HS-27A (cell line): ENCODE results near the gene PHACTR1.
"Not testable (repeated sequence)": the region's sequence is repeated elsewhere in the genome, so short reads cannot be mapped to it uniquely, and the experiment has no call there.

Experiments
- DNase-seq: peaks from one replicate; pipeline ENCODE4 v3.0.0-alpha.2; 2012; ENCODE audit warnings: low read depth, missing footprints

PHACTR1 gene

DNA sequence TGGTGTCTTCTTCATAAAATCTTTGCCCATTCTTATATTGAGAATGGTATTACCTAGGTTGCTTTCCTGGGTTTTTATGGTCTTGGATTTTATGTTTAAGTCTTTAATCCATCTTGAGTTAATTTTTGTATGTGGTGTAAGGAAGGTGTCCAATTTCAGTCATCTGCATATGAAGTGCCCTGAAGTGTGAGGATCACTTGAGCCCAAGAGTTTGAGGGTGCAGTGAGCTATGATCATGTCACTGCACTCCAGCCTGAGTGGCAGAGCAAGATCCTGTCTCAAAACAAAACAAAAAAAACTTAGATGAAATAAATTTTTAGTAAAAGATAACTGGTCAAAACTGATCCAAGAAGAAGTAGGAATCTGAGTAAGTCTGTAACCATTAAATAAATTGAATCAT is 396.4 kb downstream of the PHACTR1 start:
- no peak for DNase-seq

DNA sequence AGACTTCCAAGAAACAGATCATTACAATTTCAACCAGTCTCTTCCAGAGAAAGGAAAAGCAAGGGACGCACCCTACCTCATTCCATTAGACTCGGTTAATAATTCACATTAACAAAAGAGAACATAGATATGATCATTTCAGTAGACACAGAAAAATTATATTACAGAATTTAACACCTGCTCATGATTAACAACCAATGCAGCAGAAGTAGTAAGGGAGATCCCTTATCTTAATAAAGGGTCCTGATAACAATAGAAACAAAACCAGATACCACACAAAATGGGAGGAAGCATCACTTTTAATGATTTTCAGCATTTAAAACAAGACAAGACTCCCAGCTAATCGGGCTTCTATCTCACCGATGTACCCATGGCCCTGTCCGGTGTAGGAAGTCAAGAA is 396.8 kb downstream of the PHACTR1 start:
- DNase-seq: no peak

DNA sequence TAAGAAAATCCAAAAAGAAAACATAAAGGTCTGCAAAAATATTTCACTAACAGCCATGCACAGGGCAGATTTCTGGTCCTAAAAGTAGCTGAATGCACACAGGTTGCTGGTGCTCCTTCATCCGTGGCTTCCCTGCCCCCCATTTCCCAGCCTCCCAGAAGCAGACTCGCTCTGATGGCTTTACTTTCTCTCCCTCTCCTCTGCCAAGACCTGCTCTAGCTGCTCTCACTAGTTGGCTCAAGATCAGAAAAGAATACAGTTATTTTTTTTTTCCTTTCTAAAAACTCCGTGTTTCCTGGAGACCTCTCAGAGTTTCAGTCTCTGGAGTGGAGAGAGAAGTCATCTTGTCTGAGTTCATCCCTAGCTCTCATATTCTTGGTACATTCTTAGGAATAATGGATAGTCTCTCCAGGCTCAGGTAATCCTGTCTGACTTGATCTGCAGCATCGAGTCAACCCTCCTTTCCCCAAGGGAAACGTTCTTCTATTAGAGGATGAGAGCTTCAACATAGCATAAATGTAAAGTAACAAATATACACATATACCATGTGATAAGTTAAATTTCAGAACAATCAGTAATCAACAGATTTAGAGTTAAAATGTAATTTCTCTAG is 397.5 kb downstream of the PHACTR1 start:
- DNase-seq: no peak

DNA sequence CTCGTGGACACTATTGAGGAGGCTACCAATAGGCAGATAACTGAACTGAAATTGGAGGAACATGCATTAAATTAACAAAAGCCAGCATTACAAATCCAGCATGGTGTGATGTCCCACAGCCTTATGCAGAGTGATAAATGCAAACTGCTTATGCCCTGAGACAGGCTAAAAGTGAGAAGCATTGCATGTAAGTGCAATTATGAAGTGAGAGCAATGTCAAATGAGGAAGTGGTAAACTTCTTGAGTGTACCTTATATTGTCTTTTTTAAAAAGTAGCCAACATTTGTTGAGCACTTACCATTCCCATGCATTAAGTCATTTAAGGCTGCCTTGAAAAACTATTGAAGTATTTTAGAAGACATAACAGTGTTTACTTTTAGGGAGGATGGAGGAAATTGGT is 399.6 kb downstream of the PHACTR1 start:
- no peak for DNase-seq

DNA sequence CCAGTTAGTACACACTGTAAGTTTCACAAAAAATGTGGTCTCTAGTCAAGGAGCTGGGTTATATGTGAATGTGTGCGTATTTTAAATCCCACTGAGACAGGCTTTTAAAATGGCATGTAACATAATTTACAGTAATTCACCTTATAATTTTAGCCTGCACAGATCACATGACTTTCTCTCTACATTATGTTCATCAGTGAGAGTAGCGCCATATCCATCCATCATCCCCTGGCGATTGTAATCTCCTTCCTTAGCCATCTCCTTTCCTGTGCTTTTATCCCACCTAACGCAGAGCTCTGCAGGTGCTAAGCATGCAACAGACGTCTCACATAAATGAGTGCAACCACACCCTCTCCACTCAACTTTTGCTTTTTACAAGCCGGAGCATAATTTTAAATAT is 401.0 kb downstream of the PHACTR1 start:
- no peak for DNase-seq

DNA sequence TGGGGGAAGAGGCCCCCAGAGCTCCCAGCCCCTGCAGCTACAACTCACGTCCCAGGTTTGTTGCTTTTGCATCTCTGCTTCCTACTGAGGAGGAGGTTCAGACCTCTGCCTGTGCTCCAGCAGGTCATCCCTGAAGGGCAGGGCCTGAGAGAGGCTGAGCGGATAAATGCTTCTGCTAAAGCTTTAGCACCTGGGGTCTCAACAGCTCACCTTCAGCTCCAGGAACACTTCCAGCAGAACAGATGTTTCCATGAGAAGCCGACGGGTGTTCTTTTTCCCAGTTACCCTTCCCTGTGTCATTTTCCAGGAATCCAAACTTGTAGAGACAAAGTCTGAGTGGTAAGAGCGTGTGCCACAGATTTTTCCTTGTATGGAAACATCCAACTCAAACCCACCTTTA is 403.0 kb downstream of the PHACTR1 start:
- no peak for DNase-seq

DNA sequence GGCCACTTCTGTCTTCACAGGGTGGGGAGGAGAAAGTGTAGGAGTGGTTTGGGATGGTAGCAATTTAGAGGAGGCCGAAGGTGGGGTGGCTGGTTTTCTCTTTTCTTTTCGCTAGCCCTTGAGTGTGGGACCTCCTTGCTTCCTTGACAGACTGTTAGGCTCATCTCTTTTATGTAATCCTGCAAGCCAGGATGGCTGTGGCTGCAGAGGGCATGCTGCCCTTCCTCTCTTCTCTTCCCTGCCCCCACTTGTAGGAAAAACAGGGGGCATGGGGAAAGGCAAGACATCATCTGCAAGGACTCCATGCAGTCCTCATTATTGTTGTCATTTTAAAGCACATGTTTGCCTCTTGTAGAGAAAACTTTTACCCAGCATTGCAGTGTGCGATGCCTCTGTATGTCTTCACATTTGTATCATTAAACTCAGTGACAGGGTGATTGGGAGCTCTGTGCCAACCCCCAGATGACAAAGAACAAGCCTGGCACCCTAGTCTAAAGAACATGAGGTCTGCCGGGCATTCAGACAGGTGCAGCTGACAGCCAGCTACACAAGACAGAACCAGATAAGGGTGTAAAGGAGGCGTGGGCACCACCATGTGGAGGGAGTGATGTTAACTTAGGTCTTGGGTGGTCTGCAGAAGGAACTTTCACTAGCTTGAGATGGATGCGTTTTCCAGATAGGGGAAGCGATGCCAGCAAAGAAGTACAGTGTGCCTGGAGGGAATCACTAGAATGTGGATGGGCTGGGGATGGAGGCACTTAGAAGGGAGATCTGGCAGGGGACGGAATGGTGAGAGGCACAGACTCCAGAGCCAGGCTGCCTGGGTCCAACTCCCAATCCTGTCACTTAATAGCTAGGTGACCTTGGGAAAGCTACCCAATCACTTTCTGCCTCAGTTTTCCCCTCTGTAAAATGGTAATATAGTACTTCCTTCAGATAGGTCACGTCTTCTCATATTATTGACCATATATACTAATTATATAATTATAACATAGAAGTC is 404.2 kb downstream of the PHACTR1 start:
- no peak for DNase-seq

DNA sequence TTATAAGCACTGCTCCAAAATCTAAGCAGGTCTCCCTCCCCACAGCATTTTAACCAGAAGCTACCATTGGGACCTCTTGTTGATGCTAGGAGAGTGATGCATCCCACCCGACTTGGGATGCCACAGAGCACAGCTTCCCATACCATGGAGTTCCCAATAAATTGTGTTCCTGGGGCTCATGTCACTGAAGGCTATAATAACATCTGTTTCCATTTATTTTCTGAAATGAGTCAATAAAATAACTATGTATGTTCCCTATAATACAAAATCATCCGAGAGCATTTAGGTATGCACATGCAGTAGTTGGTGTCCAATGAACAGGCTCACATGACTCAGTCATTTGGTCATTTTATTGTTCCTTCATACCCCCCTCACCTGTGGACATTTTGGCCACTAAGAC is 407.6 kb downstream of the PHACTR1 start:
- no peak for DNase-seq

DNA sequence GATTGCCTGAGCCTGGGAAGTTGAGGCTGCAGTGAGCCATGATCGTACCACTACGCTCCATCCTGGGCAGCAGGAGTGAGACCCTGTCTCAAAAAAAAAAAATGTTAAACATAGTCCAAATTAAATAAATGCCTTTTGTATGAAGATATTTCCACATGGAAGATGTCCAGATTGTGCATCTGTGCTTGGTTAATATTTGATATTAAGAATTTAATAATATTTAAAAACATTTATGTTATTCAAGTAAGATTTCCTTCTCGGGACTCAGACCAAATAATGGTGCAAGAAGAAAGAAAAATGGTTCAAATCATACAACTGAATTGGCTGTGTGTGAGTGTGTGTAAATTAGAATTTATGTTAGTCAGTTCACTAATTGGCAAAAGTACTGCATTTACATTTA is 409.3 kb downstream of the PHACTR1 start:
- no peak for DNase-seq

DNA sequence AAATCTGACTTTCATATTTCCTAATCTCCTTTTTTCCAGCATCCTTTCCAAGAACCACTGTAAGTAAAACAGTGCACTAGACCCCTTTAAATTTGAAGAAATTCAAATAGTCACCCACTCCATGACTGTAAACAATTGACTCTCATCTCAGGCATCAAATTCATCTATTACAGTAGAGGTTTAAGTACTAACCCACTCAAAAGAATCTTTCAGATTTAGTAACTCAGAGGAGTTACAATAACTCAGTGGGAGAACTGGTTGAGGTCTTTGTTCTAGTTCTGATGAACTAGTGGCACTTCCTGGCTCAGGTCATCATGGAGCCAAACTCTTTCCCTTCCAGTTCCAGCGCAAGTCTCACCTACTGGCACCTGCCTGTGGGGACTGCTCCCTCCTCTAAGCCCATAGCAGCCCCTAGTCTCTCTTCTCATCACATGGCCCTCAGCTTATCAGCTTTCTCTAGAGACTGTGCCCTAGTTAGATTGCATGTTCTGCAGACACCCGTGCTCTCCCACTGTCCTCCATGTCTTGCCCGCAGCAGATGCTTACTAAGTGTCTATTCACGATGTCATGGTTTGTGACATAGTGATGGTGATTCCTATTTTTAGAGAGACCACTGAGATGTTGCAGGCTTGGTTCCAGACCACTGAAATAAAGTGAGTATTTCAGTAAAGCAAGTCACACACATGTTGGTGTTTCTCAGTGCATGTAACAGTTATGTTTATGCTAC is 415.5 kb downstream of the PHACTR1 start:
- no peak for DNase-seq

DNA sequence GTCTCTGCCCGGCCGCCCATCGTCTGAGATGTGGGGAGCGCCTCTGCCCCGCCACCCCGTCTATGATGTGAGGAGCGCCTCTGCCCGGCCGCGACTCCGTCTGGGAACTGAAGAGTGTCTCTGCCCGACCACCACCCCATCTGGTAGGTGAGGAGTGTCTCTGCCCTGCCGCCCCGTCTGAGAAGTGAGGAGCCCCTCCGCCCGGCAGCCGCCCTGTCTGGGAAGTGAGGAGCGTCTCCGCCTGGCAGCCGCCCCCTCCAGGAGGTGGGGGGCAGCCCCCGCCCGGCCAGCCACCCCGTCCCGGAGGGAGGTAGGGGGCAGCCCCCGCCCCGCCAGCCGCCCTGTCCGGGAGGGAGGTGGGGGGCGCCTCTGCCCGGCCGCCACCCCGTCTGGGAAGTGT is 417.3 kb downstream of the PHACTR1 start:
- DNase-seq: not testable (repeated sequence)

DNA sequence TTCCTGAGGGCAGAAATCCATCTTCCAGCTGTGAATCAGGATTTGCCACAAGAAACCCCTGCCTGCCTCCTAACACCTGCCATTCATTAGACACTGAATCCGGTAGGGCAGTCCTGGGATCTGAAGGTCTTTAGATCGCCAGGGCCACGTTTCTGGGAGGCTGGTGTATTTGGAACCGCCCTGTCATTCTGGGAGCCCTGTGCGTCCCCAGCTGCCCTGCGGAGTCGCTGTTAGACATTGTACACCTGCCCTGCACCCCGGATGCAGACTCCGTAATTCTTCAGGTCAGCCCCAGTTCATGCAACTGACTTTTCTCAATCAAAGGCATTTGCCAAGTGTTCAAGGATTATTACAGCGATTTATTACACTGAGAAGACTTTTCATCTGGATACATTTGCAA is 418.6 kb downstream of the PHACTR1 start:
- DNase-seq: no peak

DNA sequence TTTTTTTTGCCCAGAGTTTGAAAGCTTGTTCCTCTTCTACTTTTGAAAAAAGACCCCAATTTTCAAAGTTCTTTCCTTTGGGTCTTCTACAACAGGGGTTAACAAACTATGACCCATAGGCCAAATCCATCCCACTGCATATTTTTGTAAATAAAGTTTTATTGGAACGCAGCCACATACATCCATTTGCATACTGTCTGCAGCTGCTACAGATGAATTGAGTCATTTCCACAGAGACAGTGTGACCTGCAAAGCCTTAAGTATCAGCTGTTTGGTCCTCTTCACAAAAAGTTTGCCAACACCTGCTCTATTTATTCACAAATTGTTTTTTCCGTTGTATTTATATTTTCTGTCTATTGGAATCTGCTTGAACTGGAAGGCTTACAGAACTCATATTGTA is 422.6 kb downstream of the PHACTR1 start:
- DNase-seq: no peak

DNA sequence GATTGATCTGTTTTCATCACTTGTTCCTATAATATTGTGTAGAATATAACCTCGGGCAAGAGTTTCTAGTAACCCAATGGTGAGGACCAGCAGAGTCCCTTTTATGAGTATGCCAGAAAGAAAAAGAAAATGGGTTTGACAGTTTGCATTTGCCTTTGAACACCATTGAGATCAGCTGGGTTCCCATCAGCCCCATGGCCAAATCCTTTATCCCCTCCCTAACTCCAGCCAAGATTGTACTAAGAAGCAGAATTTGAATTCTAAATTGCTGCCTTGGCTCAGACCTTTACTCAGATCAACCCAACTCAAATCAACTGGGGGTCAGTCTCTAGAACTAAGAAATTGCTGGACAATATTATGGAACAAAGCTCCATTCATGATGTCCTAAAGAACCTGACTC is 424.4 kb downstream of the PHACTR1 start:
- DNase-seq: no peak

DNA sequence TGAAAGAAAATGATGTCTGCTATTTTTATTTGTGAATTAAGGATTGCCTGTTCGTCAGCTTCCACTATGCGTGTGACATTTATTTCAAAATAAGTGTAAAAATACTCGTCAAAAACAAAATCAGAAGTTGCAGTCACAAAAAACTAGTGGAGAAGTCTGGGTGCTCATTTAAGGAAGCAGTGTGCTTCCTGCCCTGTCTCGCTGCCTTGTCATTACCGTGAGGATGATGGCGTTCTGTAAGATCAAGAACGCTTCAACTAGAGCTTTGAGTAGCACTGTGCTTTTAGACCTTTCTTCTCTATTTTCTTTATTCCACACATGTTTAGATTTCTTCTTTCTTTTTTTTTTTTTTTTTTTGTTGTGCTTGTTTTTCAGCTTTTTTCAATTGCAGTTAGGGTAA is 424.8 kb downstream of the PHACTR1 start:
- DNase-seq: no peak

DNA sequence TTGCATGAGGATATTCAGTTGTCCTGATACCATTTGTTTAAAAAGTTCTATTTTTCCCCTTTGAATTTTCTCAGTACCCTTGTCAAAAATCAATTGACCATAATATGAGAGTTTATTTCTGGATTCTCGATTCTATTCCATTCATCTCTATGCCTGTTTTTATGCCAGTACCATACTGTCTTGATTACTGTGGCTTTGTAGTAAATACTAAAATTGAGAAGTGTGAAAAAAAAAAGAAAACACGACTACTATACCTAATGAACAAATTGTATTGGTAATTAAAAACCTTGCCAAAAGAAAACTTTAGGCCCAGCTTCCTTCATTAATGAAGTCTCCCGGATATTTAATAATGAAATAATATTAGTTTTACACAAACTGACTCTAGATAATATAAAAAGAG is 426.0 kb downstream of the PHACTR1 start:
- no peak for DNase-seq

DNA sequence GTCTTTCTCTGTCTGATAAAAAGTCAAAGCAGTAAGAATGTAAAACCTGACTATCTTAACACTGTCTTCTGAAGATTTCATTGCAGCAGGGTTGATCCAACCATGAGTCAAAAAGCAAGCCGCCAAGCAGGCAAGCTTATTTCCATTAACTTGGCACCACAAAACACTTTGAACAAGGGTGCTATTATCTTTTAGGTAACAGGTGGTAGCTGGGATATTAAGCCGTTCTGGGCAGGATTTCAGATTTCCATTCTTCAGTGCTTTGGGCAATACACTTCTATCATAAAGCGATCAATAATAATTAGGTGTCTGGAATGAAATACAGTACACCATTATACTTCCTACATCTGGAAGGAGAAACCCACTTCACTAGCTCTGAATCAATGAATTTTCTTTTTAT is 429.9 kb downstream of the PHACTR1 start:
- DNase-seq: no peak

DNA sequence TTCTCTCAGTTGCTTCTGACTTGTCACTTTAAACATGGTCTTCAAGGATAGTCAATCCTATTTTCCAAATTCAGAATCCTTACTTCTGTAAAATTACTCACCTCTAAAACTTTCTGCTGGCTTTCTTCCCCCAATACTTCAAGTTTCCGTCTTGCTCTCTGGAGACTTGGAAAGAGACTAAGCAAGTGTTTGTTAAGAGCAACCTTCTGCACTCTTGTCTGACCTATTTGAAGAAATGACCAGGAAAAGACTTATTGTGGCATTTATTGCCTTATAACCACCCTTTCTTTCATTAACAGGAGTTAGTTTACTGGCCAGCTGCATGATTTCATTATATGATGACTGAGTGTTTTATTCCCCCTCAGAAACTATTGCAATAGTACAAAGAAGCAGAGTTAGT is 430.8 kb downstream of the PHACTR1 start:
- no peak for DNase-seq

DNA sequence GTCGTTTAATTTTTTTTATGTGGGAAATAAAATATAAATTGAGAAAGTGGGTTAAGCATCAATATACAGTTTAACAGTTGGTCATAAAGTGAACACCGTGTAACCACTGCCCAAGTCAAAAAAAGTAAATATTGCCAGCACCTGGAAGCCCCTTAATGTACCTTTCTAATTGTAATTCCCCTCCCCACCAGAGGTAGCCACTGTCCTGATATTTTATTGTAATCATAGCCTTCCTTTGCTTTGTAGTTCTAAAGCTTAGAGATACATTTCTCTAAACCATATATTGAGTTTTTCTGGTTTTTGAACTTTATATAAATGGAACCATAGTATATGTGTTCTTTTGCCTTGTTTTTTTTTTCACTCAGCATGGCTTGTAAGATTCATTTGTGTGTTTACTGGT is 431.2 kb downstream of the PHACTR1 start:
- DNase-seq: no peak

DNA sequence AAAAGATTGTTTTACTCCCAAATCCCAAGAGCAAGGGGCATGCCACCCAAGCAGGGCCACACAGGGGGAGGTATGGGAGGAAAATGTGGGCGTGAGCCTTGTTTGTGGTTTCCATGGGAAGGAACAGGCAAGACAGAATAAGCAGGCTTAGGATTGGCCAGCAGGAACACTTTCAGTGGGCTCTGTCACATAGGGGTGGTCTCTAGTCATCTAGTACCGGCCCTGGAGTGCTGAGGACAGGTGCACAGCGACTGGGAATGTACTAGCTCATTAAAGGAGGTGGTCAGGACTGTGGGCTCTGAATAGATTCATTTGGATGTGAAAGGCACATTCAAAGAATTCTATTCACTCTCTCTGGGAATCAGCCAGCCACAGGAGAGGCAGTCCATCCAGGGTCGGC is 436.2 kb downstream of the PHACTR1 start:
- DNase-seq: no peak

DNA sequence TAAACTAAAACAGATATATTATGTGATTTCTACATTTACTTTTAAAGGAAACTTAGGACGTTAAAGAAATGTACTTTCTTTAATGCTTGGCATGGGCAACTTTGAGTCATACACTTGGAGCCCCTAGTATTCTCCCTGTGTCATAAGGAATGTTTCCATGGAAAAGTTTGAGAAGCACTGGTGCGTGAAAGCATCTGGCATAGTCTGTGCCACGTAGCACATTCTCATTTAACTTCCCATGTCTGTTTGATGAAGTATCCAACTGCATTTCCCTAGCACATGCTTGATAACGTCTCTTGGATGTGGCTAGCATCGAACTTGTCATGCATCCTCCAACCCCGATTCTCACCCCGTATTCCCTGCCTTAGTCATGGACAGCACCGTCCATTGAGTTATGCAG is 439.8 kb downstream of the PHACTR1 start:
- no peak for DNase-seq

DNA sequence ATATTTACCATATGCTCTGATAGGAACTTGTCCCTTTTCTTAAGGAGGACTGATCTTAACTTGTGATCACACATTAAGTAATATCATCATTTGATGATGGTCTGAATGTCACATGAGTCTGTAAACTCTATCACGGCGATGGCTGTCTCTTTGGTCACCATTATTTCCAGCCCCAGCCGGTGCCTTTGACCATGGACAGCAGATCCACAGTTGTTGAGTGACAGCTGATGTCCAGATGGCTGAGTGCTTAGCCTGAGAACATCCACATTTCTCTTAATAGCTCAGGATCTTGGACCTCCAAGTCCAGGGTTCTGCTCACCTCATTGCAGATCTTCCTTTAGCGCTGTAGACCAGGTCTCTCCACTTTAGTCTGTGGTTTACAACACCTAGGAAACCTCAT is 440.7 kb downstream of the PHACTR1 start:
- DNase-seq: no peak

DNA sequence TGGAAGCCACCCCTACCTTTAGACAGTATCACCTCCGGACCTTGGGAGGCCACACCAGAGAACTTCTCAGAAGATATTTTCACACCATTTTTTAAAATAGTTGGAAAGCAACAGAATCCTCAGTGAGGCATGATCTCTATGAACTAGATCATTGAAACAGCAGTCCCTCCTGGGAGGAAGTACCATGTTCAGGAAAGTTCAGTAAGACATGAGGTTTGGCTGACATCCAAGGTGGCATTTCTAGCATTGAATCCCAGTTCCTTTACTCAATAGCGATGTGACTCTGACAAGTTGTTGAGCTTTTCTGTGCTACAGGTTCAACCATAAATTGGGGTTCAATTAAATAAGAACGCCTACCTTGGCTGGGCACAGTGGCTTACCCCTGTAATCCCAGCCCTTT is 442.7 kb downstream of the PHACTR1 start:
- no peak for DNase-seq
